ENCODE results near the gene PRSS56. TPM values are rescaled to one million over a fixed set of nuclear protein-coding genes. Genes with fewer than 3 reads are reported as not detected.

The PRSS56 gene
- polyA plus RNA-seq, 1 donor (not counting 4 experiments of a cell fraction or from before 2014, with no cell fraction given): not detected

GRCh38 chr2:232476045-232476444, 44.1 kb upstream of the PRSS56 start:
- Histone ChIP-seq H3K9ac (ENCODE audit: control insufficient read depth, extremely low read depth, insufficient read depth, low read length) (no peak overlapping the region), H3K79me2 (ENCODE audit: control insufficient read depth, insufficient read depth, low read length) (no peaks in the 10 kb centered on the region), H3K9me1 (ENCODE audit: control insufficient read depth, extremely low read depth, insufficient read depth, low read length) (no peaks in the 10 kb centered on the region), H3K27ac (ENCODE audit: control insufficient read depth, insufficient read depth, low read length) (no peak overlapping the region), H2AFZ (ENCODE audit: control insufficient read depth, low read length) (no peak overlapping the region), H4K20me1 (ENCODE audit: control insufficient read depth, extremely low read depth, insufficient read depth, low read length) (no peaks in the 10 kb centered on the region), H3K4me1 (ENCODE audit: control insufficient read depth, extremely low read depth, insufficient read depth, low read length) (no peaks in the 10 kb centered on the region), H3K36me3 (ENCODE audit: control insufficient read depth in 2 of 2, extremely low read depth in 1 of 2, insufficient read depth in 2 of 2, low read length in 2 of 2) (no peaks in the 10 kb centered on the region), H3K4me3 (ENCODE audit: control insufficient read depth in 2 of 3, extremely low read depth in 1 of 3, insufficient read depth in 2 of 3, low read depth in 1 of 3, low read length in 3 of 3) (no peak overlapping the region), H3K27me3 (ENCODE audit: control insufficient read depth, extremely low read depth, insufficient read depth, low read length) (peaks cover 20% of the 10 kb centered on the region), H3K4me2 (ENCODE audit: control insufficient read depth, extremely low read depth, insufficient read depth, low read depth, low read length) (no peak overlapping the region), H3K9me3 (ENCODE audit: control insufficient read depth, low read depth, low read length) (no peaks in the 10 kb centered on the region)
- FAIRE-seq (no peak), DNase-seq (ENCODE audit: low read depth, low spot score) (no peak)
- dilution Hi-C loops (cut with MboI; ENCODE audit: extremely low pct_ligation_motif_present, low sequenced_read_pairs): no loop called here
- TF ChIP-seq, protein P1, sequence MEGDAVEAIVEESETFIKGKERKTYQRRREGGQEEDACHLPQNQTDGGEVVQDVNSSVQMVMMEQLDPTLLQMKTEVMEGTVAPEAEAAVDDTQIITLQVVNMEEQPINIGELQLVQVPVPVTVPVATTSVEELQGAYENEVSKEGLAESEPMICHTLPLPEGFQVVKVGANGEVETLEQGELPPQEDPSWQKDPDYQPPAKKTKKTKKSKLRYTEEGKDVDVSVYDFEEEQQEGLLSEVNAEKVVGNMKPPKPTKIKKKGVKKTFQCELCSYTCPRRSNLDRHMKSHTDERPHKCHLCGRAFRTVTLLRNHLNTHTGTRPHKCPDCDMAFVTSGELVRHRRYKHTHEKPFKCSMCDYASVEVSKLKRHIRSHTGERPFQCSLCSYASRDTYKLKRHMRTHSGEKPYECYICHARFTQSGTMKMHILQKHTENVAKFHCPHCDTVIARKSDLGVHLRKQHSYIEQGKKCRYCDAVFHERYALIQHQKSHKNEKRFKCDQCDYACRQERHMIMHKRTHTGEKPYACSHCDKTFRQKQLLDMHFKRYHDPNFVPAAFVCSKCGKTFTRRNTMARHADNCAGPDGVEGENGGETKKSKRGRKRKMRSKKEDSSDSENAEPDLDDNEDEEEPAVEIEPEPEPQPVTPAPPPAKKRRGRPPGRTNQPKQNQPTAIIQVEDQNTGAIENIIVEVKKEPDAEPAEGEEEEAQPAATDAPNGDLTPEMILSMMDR (optimal IDR thresholded peaks at IDR 0.05 in 1 of 3, IDR thresholded peaks at IDR 0.05 in 1 of 3, conservative IDR thresholded peaks at IDR 0.05 in 1 of 3; ENCODE audit: extremely low read depth in 1 of 3, insufficient read depth in 2 of 3, low read length in 3 of 3): no peak
- TF ChIP-seq EZH2 (IDR thresholded peaks at IDR 0.05; ENCODE audit: low read length): no peak

GRCh38 chr2:232476791-232477190, 43.4 kb upstream of the PRSS56 start:
- Histone ChIP-seq H3K27ac (ENCODE audit: control insufficient read depth, insufficient read depth, low read length) (no peak overlapping the region), H3K27me3 (ENCODE audit: control insufficient read depth, extremely low read depth, insufficient read depth, low read length) (peaks cover 20% of the 10 kb centered on the region), H3K4me1 (ENCODE audit: control insufficient read depth, extremely low read depth, insufficient read depth, low read length) (no peaks in the 10 kb centered on the region), H2AFZ (ENCODE audit: control insufficient read depth, low read length) (no peak overlapping the region), H3K4me3 (ENCODE audit: control insufficient read depth in 2 of 3, extremely low read depth in 1 of 3, insufficient read depth in 2 of 3, low read depth in 1 of 3, low read length in 3 of 3) (no peak overlapping the region), H3K4me2 (ENCODE audit: control insufficient read depth, extremely low read depth, insufficient read depth, low read depth, low read length) (no peak overlapping the region), H3K79me2 (ENCODE audit: control insufficient read depth, insufficient read depth, low read length) (no peaks in the 10 kb centered on the region), H3K36me3 (ENCODE audit: control insufficient read depth in 2 of 2, extremely low read depth in 1 of 2, insufficient read depth in 2 of 2, low read length in 2 of 2) (no peaks in the 10 kb centered on the region), H3K9me1 (ENCODE audit: control insufficient read depth, extremely low read depth, insufficient read depth, low read length) (no peaks in the 10 kb centered on the region), H4K20me1 (ENCODE audit: control insufficient read depth, extremely low read depth, insufficient read depth, low read length) (no peaks in the 10 kb centered on the region), H3K9ac (ENCODE audit: control insufficient read depth, extremely low read depth, insufficient read depth, low read length) (no peak overlapping the region), H3K9me3 (ENCODE audit: control insufficient read depth, low read depth, low read length) (no peaks in the 10 kb centered on the region)
- no peak for FAIRE-seq
- TF ChIP-seq, protein P1 (optimal IDR thresholded peaks at IDR 0.05 in 1 of 3, IDR thresholded peaks at IDR 0.05 in 1 of 3, conservative IDR thresholded peaks at IDR 0.05 in 1 of 3; ENCODE audit: extremely low read depth in 1 of 3, insufficient read depth in 2 of 3, low read length in 3 of 3): no peak
- TF ChIP-seq EZH2 (IDR thresholded peaks at IDR 0.05; ENCODE audit: low read length): no peak
- dilution Hi-C loops (cut with MboI; ENCODE audit: extremely low pct_ligation_motif_present, low sequenced_read_pairs): no loop called here
- DNase-seq (ENCODE audit: low read depth, low spot score): no peak
